ENCODE results near the gene CSGALNACT2.

Gene CSGALNACT2

GRCh38 chr10:43226851-43227845 is 88.9 kb downstream of the CSGALNACT2 start:
- no peaks in the 10 kb centered on the region for H3K79me2 ChIP-seq (ENCODE audit: insufficient read depth, low read length)
- no peaks in the 10 kb centered on the region for H3K27me3 ChIP-seq (ENCODE audit: insufficient read depth, low read length, poor library complexity)
- no peaks in the 10 kb centered on the region; the same call in 1 of the 2 replicates for H4K20me1 ChIP-seq (ENCODE audit: insufficient read depth, low read length)
- DNase-seq (no peak), ATAC-seq (ENCODE audit: insufficient read depth, low read depth) (no peak)
- no peak for TF ChIP-seq EZH2 (IDR thresholded peaks at IDR 0.05; ENCODE audit: borderline replicate concordance, low read depth, low read length, severe bottlenecking)
- TF ChIP-seq, protein P1, sequence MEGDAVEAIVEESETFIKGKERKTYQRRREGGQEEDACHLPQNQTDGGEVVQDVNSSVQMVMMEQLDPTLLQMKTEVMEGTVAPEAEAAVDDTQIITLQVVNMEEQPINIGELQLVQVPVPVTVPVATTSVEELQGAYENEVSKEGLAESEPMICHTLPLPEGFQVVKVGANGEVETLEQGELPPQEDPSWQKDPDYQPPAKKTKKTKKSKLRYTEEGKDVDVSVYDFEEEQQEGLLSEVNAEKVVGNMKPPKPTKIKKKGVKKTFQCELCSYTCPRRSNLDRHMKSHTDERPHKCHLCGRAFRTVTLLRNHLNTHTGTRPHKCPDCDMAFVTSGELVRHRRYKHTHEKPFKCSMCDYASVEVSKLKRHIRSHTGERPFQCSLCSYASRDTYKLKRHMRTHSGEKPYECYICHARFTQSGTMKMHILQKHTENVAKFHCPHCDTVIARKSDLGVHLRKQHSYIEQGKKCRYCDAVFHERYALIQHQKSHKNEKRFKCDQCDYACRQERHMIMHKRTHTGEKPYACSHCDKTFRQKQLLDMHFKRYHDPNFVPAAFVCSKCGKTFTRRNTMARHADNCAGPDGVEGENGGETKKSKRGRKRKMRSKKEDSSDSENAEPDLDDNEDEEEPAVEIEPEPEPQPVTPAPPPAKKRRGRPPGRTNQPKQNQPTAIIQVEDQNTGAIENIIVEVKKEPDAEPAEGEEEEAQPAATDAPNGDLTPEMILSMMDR (IDR thresholded peaks at IDR 0.05; ENCODE audit: borderline replicate concordance, extremely low read depth, low read length, poor library complexity, severe bottlenecking): no peak
- H2AFZ ChIP-seq (ENCODE audit: low read depth, low read length): no peak overlapping the region
- no peaks in the 10 kb centered on the region for H3K4me1 ChIP-seq (ENCODE audit: insufficient read depth, low read length)
- H3K36me3 ChIP-seq (ENCODE audit: insufficient read depth, low read length): no peaks in the 10 kb centered on the region
- H3K9me3 ChIP-seq (ENCODE audit: insufficient read depth, low read length, severe bottlenecking): no peaks in the 10 kb centered on the region
- H3K27ac ChIP-seq (ENCODE audit: low read length): no peak overlapping the region
- no peak overlapping the region for H3K4me3 ChIP-seq (ENCODE audit: low read depth in 1 of 2, low read length in 2 of 2)
- no peak overlapping the region for H3K4me2 ChIP-seq (ENCODE audit: insufficient read depth, low read length)
- no peak overlapping the region for H3K9ac ChIP-seq (ENCODE audit: low read depth, low read length)

DNA sequence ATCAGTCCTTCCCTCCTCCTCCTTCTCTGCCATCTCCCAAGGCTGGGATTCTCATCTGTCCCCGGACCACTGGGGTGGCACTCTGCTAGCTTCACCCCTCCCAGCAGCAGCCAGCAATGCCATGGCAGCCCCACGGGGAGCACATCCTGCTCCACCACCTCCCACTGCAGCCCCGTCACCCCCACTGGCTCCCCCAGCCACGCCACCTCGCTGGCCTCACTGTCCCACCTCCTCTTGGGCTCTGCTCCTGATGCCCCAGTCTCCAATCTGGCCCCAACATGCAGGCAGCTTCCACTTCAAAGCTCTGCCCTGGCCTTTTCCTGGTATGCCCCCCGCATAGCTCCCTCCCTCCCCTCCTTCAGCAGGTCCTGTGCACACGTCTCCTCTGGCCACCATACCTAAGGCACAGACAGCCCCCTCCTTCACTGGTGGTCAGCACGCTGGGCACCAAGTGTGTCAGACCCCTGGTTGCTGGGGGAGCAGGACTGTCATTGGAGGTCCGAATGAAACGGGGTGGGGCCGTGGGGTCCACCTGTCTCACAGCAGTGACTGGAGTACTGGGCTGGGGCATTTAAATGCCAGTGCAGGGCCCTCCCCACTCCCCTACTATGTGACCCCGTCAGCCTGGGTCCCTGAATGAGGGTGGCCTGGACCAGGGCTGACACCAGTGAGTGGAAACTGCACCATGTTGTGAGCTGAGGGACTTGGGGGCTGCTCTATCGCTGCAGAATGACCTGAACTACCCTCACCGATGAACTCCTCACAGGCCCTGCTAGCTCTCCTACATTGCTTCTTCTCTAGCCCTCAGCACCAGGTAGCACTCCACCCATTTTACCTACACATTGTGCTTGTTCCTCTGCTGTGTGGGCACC is 89.9 kb downstream of the CSGALNACT2 start:
- Histone ChIP-seq H3K79me2 (ENCODE audit: insufficient read depth, low read length) (no peaks in the 10 kb centered on the region), H2AFZ (ENCODE audit: low read depth, low read length) (no peak overlapping the region), H4K20me1 (ENCODE audit: insufficient read depth, low read length) (no peaks in the 10 kb centered on the region; the same call in 1 of the 2 replicates), H3K27me3 (ENCODE audit: insufficient read depth, low read length, poor library complexity) (no peaks in the 10 kb centered on the region), H3K9me3 (ENCODE audit: insufficient read depth, low read length, severe bottlenecking) (no peaks in the 10 kb centered on the region), H3K4me1 (ENCODE audit: insufficient read depth, low read length) (no peaks in the 10 kb centered on the region), H3K9ac (ENCODE audit: low read depth, low read length) (no peak overlapping the region), H3K4me2 (ENCODE audit: insufficient read depth, low read length) (no peak overlapping the region), H3K36me3 (ENCODE audit: insufficient read depth, low read length) (no peaks in the 10 kb centered on the region), H3K27ac (ENCODE audit: low read length) (no peak overlapping the region), H3K4me3 (ENCODE audit: low read depth in 1 of 2, low read length in 2 of 2) (no peak overlapping the region)
- TF ChIP-seq, protein P1 (IDR thresholded peaks at IDR 0.05; ENCODE audit: borderline replicate concordance, extremely low read depth, low read length, poor library complexity, severe bottlenecking): no peak
- TF ChIP-seq EZH2 (IDR thresholded peaks at IDR 0.05; ENCODE audit: borderline replicate concordance, low read depth, low read length, severe bottlenecking): no peak
- ATAC-seq (ENCODE audit: insufficient read depth, low read depth) (no peak), DNase-seq (no peak)

DNA sequence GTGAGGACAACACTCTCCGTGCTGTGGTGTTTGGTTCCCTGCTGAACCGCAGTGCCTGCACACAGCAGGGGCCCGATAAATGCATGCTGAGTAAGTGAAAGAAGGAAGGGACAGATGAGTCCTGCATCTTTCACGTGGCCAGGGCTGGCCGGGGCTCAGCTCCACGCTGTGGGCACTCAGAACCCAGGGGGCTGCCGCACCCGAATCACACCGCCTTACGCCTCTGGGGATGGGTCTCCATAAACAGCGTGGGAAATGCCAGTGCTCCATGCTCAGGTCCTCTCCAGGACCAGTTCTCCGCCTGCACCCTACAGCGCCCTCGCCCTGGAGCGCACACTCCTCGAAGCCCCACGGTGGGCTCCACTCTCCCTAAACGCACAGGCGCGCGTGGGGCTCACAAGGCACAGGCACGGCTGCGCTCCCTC is 90.5 kb downstream of the CSGALNACT2 start:
- H3K4me2 ChIP-seq (ENCODE audit: insufficient read depth, low read length): no peak overlapping the region
- TF ChIP-seq, protein P1 (IDR thresholded peaks at IDR 0.05; ENCODE audit: borderline replicate concordance, extremely low read depth, low read length, poor library complexity, severe bottlenecking): no peak
- no peak for TF ChIP-seq EZH2 (IDR thresholded peaks at IDR 0.05; ENCODE audit: borderline replicate concordance, low read depth, low read length, severe bottlenecking)
- no peaks in the 10 kb centered on the region for H3K4me1 ChIP-seq (ENCODE audit: insufficient read depth, low read length)
- H2AFZ ChIP-seq (ENCODE audit: low read depth, low read length): no peak overlapping the region
- no peaks in the 10 kb centered on the region for H3K36me3 ChIP-seq (ENCODE audit: insufficient read depth, low read length)
- H4K20me1 ChIP-seq (ENCODE audit: insufficient read depth, low read length): no peaks in the 10 kb centered on the region; the same call in 1 of the 2 replicates
- no peaks in the 10 kb centered on the region for H3K9me3 ChIP-seq (ENCODE audit: insufficient read depth, low read length, severe bottlenecking)
- no peaks in the 10 kb centered on the region for H3K27me3 ChIP-seq (ENCODE audit: insufficient read depth, low read length, poor library complexity)
- no peak overlapping the region for H3K4me3 ChIP-seq (ENCODE audit: low read depth in 1 of 2, low read length in 2 of 2)
- ATAC-seq (ENCODE audit: insufficient read depth, low read depth) (no peak), DNase-seq (no peak)
- no peak overlapping the region for H3K9ac ChIP-seq (ENCODE audit: low read depth, low read length)
- H3K27ac ChIP-seq (ENCODE audit: low read length): no peak overlapping the region
- no peaks in the 10 kb centered on the region for H3K79me2 ChIP-seq (ENCODE audit: insufficient read depth, low read length)

Data from DND-41 (cell line).